K562 (cell line): Measurements from ENCODE around the gene TPCN1. TPM values are rescaled to one million over a fixed set of nuclear protein-coding genes. Genes with fewer than 3 reads are reported as not detected.
A peak's percentile ranks its signal among the peaks of the same experiment; 100 is the strongest.

Experiments used
- ADNP ChIP-seq: fragments of 200-800 bp; sonication (Bioruptor generic); IDR thresholded peaks from 2 replicates; pipeline ENCODE4 v1.6.1; 2016; ENCODE audit warnings: missing genetic modification characterization, missing compliant biosample characterization
- C11orf30 ChIP-seq: fragments of 450-650 bp; IDR thresholded peaks from 2 replicates; pipeline ENCODE4 v1.6.1; 2016; ENCODE audit warnings: low read depth, mild to moderate bottlenecking
- ELF1 ChIP-seq: fragments of 200-800 bp; sonication (Bioruptor generic); IDR thresholded peaks from 2 replicates; pipeline ENCODE4 v1.6.1; 2016; ENCODE audit warnings: missing genetic modification characterization, missing compliant biosample characterization
- ETV1 ChIP-seq: fragments of 450-650 bp; conservative IDR thresholded peaks from 2 replicates; pipeline ENCODE4 v1.6.1; 2016; ENCODE audit warnings: missing genetic modification characterization, control low read depth, low read depth, missing compliant biosample characterization
- ETV6 ChIP-seq, 3 experiments: fragments of 150-350 bp in 1 of 3; sonication (generic) in 1 of 3; formaldehyde crosslinking in 1 of 3; IDR thresholded peaks; 2 replicates each; pipeline versions ENCODE4 v1.6.1 to v1.8.0; 2014 to 2022; ENCODE audit warnings: borderline replicate concordance in 2 of 3, low read depth in 2 of 3, antibody characterized with exemption in 1 of 3, low read length in 1 of 3, mild to moderate bottlenecking in 1 of 3, missing genetic modification reagents in 1 of 3
- HDAC2 ChIP-seq: fragments of 450-650 bp; IDR thresholded peaks from 2 replicates; pipeline ENCODE4 v1.6.1; 2016; ENCODE audit warnings: mild to moderate bottlenecking
- JUND ChIP-seq, 2 experiments: IDR thresholded peaks; 2 replicates in 1 of 2; 3 replicates in 1 of 2; pipeline ENCODE4 v1.6.1; 2011; ENCODE audit warnings: borderline replicate concordance in 2 of 2, low read depth in 2 of 2, low read length in 2 of 2, improper control_type of control experiment in 1 of 2, missing biosample characterization in 1 of 2, missing genetic modification characterization in 1 of 2, missing genetic modification reagents in 1 of 2
- KDM5B ChIP-seq: fragments of 200-600 bp; sonication (generic); IDR thresholded peaks from 2 replicates; pipeline ENCODE4 v1.6.1; 2012; ENCODE audit warnings: low read depth, mild to moderate bottlenecking, moderate library complexity, low read length, control low read depth, inconsistent platforms; ENCODE audit not compliant: insufficient replicate concordance
- SMARCE1 ChIP-seq: fragments of 450-650 bp; IDR thresholded peaks from 2 replicates; pipeline ENCODE4 v1.7.1; 2016; ENCODE audit warnings: mild to moderate bottlenecking
- SRSF7 ChIP-seq: fragments of 200-400 bp; formaldehyde crosslinking; optimal IDR thresholded peaks from 2 replicates; pipeline ENCODE3; 2017; ENCODE audit warnings: mild to moderate bottlenecking, low read depth, low read length
- TRIM24 ChIP-seq, 2 experiments: fragments of 450-650 bp; IDR thresholded peaks; 2 replicates each; pipeline ENCODE4 v1.6.1; 2016
- VEZF1 ChIP-seq: fragments of 200-800 bp; sonication (Bioruptor generic); IDR thresholded peaks from 2 replicates; pipeline ENCODE4 v1.6.1; 2017; ENCODE audit warnings: missing genetic modification characterization, missing compliant biosample characterization
- ZNF174 ChIP-seq: fragments of 250-450 bp; sonication (Bioruptor Pico); IDR thresholded peaks from 2 replicates; pipeline ENCODE4 v1.4.0; 2020; ENCODE audit warnings: mild to moderate bottlenecking
- ZNF318 ChIP-seq, 2 experiments: fragments of 450-650 bp; IDR thresholded peaks; 2 replicates each; pipeline ENCODE4 v1.6.1; 2016; ENCODE audit warnings: mild to moderate bottlenecking in 2 of 2, borderline replicate concordance in 1 of 2, low read depth in 1 of 2, moderate library complexity in 1 of 2
- polyA plus RNA-seq, 8 experiments: library from polyadenylated mRNA; depleted of rRNA in 4 of 8; stranded (reverse) in 5 of 8; unstranded in 3 of 8; fragments of >200 nt; fragmentation: Nextera tagmentation in 2 of 8; fragmentation: Illumina TruSeq in 1 of 8; extraction: Ambion mirVana in 2 of 8; extraction: Trizol in 1 of 8; gene quantifications; 2 replicates each; pipeline versions ENCODE4 v1.2.1 to v1.2.3, GENCODE V29; 2011 to 2014; ENCODE audit warnings: inconsistent platforms in 1 of 8, missing spikeins in 1 of 8
- total RNA-seq, 7 experiments: library from RNA; depleted of rRNA in 6 of 7; stranded (reverse); fragments of >200 nt in 6 of 7; fragmentation: Illumina TruSeq in 2 of 7; extraction: Trizol in 2 of 7; gene quantifications; 2 replicates each; pipeline versions ENCODE4 v1.2.1 to v1.2.3, GENCODE V29; 2011 to 2021; ENCODE audit warnings: low replicate concordance in 1 of 7

TPCN1 gene
- total and polyA plus RNA-seq, 9 of the 15 experiments (the other 6 are each of a cell fraction or from before 2014, with no cell fraction given), result 0.80 to 23.8 (median 7.4) TPM

GRCh38 chr12:113214895-113215400 is 6.3 kb upstream of the TPCN1 start (continued):
- TF ChIP-seq JUND (IDR thresholded peaks at IDR 0.05; ENCODE audit: borderline replicate concordance, low read depth, low read length) (peak; percentile 51; the same call in 1 of the 2 replicates), JUND (tag; IDR thresholded peaks at IDR 0.05; ENCODE audit: borderline replicate concordance, low read depth, low read length) (peak; percentile 43; the same call in 2 of the 3 replicates), SMARCE1 (peak; percentile 65; the same call in 1 of the 2 replicates), ZNF318 (IDR thresholded peaks at IDR 0.05; ENCODE audit: borderline replicate concordance in 1 of 2, low read depth in 1 of 2) (0 out of 4 replicates have a peak, but pooled peaks of 1 of the 2 experiments have one; percentile 27), ETV6 (IDR thresholded peaks at IDR 0.05; ENCODE audit: borderline replicate concordance in 1 of 2, low read depth in 2 of 2, low read length in 1 of 2) (peak in 1 of 2 experiments; percentile 52; a peak in 1 of 4 replicates), ETV6 (CRISPR knock-in tag; IDR thresholded peaks at IDR 0.05; ENCODE audit: borderline replicate concordance) (no peak), ZNF174 (no peak), ELF1 (tag) (peak; percentile 72), ADNP (tag) (0 out of 2 replicates have a peak, but pooled peaks have one; percentile 62), SRSF7 (no peak), HDAC2 (peak; percentile 21; the same call in 1 of the 2 replicates), ETV1 (tag) (peak; percentile 75), C11orf30 (no peak), VEZF1 (peak; percentile 75), KDM5B (no peak), TRIM24 (IDR thresholded peaks at IDR 0.05) (peak in 1 of 2 experiments; percentile 36; a peak in 2 of 4 replicates)
